ENCODE results near the gene GHRHR.
A peak's percentile ranks its signal among the peaks of the same experiment; 100 is the strongest.

GHRHR gene

DNA sequence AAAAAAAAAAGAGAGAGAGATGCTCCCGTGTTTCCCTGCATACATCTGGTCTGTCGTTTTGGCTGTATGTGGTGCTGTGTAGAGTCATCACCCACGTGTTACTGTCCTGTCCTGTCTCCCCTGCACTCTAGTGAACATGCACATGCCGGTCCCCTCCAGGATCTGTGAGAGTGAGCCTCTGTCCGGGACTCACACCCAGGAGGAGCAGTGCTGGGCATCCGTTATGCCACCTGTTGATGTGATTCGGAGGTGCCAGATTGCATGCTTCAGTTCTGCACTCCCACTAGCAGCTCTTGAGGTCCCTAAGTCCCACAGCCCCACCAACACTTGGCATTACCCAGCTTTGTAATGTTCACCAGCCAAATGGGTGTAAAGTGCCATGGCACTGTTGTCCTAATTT, 16.4 kb downstream of the GHRHR start:
- no peak overlapping the region for H3K4me3 ChIP-seq

DNA sequence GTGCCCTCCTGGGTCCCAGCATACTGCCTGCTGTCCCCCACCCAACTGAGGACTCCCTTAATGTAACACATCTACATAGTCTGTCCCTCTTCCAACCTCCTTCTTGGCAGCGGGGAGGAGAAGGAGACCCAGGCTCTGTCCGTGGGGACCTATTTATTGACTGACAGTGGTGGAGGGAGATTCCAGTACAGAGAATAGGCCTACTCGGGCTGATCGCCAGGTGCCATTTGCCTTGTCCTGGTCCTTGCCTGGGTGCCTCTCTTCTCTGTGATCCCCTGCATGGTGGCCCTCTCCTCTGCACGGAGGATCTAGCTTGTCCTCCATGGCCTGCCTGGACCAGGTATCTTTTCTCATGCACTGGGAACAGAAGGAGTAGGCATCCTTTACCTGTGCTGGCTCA, 17.0 kb downstream of the GHRHR start:
- Histone ChIP-seq H3K27ac (no peak overlapping the region), H3K4me3 (no peak overlapping the region)

More for the DNA sequence above, 16.4 kb downstream of the GHRHR start:
- H3K27ac ChIP-seq = no peak overlapping the region

DNA sequence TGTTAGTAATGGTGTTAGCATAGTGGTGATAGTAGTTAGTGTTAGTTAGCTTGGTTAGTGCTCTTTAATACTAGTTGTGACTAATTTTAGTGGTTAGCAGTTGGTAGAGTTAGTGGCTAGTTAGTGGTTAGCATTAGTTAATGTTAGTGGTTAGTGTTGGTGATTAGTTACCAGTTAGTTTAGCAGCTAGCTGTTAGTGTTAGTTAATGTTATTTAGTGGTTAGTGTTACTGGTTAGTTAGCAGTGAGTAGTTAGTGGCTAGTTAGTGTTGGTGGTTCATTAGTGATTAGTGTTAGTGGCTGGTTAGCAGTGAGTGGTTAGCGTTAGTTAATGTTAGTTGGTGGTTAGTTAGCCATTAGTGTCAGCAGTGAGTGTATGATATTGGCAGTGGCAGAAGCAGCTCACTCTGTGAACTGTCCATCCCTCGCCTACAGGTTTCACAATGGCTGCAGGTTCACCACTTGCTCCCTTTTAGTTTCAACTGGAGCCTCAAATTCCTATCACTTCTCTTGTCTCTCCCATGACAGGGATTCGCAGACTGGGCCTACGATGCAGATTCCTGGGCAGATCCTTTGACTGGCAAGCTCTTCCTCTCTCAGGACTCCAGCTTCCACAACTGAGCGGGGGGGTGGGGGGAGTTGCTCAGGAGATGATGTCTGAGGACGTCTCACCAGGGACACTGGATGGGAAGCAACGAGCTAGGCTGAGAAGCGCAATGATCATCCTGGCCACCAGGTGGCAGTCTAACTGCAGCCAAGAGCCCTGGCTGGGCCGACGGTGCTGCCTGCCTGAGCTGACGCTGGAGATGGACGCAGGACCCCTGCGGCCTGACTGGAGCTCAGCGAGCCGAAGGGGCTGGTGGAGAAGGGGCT, 19.5 kb downstream of the GHRHR start:
- Histone ChIP-seq H3K4me3 (no peak overlapping the region), H3K27ac (no peak overlapping the region)

DNA sequence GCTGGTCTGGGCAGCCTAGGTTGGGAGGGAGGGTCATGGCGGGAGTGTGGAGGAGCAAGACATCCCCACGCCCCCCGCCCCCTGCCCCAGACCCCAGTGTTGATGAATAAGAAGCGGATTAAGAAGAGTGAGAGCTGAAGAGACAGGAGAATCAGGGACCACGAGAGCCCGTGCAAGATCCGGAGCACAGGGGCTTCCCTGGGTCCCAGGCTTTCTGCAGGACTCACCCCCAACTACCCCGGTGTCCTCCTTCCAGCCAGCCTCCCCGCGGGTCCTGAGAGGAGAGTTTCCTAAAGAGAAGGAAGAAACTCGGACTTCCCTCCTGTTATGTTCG, 20.1 kb downstream of the GHRHR start:
- no peak overlapping the region for H3K27ac ChIP-seq

DNA sequence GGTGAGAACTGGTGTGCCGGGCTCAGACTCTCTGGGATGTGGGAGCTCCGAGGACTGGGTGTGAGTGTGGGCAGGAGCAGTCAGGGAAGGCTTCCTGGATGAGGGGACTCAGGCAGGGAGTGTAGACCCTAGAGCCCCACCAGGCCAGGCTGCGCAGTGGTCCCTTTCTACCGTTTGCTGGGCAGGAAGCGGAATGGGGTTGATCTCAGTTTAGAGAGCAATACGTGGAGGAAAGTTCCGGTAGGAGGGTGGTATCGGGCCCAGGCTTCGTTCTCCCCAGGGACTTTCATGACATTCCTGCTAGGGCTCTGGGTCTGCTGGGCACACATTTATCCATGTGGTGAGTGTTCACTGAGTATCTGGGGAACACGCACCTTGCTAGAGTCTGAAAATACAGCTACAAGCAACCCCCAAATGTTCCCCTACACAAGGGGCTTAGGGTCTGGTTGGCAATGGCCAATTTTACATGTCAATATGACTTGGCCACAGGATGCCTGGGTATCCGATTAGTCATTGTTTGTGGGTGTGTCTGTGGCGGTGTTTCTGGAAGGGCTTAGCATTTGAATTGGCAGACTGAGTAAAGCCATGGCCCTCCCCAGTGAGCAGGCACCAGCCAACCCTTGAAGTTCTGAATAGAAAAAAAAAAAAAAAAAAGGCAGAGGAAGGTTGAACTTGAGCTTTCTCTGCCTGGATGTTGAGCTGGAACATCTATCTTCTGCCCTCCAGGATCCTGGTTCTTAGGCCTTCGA, 20.8 kb downstream of the GHRHR start:
- Histone ChIP-seq H3K4me3 (no peak overlapping the region), H3K27ac (no peak overlapping the region)

More for the DNA sequence above, 20.1 kb downstream of the GHRHR start:
- no peak overlapping the region for H3K4me3 ChIP-seq

DNA sequence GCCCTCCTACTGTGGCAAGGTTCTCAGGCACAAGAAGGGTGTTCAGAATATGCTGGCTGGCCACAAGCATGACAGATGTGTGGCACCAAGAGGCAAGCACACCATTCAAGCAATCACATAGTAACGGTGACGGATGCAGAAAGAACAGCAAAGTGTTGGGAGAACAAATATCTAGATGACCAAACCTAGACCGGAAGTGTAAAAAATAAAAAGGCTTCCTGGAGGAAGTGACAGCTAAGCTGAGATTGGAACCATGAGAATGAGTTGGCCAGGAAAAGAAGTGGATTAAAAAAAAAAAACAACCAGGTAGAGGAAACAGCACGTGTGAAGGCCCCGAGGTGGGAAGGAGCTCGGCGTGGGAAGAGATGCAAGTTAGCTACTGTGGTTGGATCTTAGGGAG, 22.0 kb downstream of the GHRHR start:
- Histone ChIP-seq H3K4me3 (no peak overlapping the region), H3K27ac (no peak overlapping the region)

DNA sequence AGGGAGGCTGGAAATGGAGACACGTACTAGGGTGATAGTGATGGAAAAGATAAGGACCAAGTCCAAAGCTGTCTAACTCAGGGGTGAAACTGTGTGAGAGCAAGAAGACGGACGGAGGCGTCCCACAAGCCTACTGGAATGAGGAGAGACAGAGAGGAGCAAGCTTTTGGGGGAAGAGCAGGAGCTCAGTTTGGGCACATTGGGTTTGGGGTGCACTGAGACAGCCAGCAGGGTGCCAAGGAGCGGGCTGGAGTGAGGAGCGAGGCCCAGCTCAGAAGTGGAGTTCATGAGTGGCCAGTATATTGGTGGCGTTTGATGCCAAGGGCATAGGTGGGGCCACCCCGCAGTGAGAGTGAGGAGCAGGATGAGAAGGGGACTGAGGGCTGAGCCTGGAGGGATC, 22.6 kb downstream of the GHRHR start:
- Histone ChIP-seq H3K27ac (no peak overlapping the region), H3K4me3 (no peak overlapping the region)

DNA sequence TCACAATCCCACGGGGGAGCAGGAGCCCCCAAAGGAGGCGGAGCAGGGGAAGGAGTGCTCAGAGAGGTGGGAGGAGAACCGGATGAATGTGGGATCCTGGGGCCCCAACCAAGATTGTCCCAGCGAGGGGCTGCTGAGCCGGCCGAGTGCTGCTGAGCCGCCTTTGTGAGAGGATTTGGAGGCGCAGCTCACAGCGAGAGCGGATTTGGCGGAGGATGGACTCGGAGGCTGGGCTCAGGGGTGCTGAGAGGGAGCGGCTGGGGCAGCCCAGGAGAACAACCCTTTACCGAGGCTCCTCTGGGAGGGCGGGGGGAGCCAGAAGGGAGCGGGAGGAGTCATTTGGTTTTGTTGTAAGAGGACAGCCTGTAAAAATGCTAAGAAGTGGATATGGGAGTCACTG, 23.0 kb downstream of the GHRHR start:
- Histone ChIP-seq H3K27ac (no peak overlapping the region), H3K4me3 (no peak overlapping the region)

DNA sequence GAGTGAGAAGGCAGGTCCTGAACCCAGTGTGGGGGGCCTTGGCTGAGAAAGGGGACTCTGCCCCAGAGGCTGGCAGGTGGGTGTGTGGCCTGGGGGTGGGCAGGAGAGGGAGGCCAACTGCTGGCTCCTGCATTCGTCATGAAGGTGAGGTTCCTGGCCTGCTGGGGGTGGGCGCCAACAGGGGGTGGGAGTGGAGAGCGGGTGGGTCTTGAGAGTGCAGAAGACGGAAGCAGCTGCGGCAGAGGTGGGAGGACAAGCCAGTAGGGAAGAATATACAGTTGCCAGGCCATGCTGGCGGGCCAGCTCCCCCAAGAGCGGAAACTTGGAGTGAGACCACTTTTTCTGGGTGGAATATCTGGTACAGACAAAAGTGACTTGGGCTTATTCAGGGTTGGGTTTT, 23.4 kb downstream of the GHRHR start:
- H3K27ac ChIP-seq = no peak overlapping the region
- H3K4me3 ChIP-seq = no peak overlapping the region

DNA sequence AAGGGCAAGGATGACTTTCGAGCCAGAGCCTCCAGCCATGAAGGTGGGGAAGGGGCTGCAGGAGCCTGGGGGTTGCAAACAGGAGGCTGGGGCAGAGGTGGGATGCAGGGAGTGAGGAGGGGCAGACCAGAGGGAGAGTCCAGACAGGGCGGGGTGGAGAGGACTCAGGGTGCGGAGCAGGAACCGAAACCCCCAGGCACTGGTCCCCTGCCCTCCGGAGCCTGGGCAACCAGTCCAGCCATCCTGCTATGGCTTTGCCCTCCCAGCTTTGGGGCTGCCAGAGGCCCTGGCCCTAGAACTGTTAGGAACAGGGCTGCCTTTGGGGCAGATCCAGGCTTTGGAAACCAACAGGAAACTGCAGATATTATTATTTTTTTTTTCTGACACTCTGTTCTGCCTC, 24.2 kb downstream of the GHRHR start:
- Histone ChIP-seq H3K4me3 (no peak overlapping the region), H3K27ac (peak overlapping the region in 1 of 21 experiments; percentile 18)

DNA sequence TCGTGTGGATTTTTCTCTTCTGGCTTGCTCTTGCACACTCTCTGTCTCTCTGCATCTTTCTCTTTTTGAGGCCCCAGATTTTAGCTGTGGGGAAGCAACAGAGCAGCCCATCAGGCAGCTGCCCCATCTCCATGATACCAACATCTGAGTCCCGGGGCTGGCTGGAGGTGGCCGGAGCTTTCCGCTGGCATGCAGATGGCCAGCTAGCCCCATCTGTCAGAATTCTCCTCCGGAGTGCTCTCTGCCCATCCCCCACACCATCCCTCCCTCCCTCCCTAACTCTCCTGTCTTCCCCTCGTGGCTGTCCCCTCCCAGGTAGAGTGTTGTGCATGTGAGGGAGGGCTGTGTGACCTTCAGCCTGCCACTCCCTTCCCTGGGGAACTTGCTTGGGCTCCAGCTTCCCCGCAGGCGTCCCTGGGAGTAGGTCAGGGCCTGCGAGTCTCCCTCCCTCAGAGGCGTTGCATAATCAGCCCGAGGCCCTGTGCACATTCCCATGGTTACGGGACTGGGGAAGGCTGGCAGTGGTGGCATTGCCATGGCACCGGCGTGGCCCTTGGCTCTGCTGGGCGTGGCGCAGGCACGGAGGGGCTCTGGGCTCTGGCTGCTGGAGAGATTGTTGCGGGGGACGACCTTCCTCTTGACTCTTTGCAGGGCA, 24.7 kb downstream of the GHRHR start:
- H3K27ac ChIP-seq = peak overlapping the region in 2 of 21 experiments; percentile 12 to 18
- H3K4me3 ChIP-seq = no peak overlapping the region

DNA sequence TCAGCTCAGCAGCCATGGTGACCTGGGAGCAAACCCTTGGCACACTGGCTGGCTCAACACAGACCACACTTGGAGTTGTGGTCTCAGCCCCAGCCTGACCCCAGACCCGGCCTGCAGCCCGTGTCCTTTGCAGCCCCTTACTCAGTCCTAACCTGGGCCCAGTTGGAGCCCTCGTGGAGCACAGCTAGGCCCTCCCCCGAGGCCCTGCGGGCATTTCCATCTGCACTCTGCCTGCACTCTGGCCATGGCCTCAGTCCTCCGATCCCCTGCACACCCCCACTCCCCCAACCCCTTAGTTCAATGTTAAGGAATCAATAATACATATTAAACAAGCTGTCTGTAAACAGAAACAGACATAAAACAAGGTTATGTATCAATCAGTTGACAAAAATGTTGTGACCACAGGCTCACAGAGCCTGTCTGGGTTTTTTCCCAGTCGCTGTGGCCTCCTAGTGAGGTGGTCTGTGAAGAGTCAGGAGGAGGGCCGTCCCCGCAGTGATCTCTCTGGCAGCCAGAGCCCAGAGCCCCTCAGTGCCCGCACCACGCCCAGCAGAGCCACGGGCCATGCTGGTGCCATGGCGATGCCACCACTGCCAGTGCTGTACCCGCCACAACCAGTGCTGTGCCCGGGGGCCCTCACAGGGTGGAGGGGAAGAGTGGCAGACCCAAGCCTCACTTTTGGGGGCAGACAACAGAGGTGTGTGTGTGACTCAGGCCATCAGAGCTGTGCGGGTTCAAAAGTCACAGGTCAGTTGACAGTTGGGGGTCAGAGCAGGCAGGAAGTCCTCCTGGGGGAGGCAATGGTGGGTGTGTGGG, 25.5 kb downstream of the GHRHR start:
- Histone ChIP-seq H3K4me3 (no peak overlapping the region), H3K27ac (no peak overlapping the region)

DNA sequence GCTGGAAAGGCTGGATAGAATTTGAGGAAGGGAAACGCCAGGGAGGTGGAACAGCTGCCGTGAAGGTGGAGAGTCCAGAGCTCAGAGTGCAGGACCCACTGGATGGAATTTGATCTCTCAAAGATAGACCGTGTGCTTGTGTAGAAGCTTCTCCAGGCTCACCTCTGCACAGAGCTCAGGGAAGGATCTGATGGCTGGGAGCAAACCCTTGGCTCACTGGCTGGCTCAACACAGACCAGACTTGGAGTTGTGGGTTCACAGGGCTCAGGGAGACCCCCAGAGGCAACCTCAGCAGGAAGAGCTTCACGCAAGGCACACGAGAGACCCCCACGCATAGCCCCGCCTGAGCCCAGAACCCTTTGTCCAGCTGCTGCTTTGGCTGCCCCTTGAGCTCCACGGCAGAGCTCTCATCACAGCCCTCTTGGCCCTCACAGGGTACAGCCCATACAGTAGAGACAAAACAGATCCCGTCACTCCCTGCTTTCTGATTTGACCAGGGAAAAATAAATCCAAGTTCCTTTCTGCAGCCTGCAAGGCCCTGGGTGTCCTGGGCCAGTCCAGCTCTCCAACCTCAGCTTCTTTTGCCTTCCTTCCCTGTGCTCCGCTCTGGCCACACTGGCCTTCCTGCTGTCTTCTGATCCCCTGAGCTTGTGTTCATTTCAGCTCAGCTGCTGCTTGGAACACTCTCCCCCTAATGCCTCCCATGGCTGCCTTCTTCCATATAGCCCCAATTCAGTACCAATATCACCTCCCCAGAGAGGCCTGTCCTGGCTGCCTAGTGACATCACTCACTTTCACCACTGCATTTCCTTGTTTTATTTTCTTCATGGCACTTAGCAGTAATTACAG, 26.3 kb downstream of the GHRHR start:
- Histone ChIP-seq H3K4me3 (no peak overlapping the region), H3K27ac (no peak overlapping the region)

DNA sequence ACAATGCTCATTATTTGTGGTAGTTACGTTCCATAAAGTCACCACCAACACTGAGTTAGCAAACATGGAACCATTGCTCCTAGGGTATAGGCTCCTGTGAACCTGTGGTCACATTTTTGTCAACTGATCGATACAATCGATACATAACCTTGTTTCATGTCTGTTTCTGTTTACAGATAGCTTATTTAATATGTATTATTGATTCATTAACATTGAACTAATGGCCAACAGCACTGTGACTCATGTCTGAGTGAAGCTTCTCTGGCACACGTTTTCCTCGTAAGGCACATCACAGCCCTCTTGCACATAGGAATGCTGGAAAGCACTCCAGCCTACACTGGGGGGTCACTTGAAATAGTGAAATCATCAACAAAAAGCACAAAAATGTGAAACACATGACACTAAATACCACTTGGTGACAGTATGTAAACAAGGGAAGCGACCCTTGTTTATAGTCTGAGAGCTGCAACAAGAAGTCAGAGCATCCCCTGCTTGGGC, 27.0 kb downstream of the GHRHR start:
- Histone ChIP-seq H3K4me3 (no peak overlapping the region), H3K27ac (no peak overlapping the region)

DNA sequence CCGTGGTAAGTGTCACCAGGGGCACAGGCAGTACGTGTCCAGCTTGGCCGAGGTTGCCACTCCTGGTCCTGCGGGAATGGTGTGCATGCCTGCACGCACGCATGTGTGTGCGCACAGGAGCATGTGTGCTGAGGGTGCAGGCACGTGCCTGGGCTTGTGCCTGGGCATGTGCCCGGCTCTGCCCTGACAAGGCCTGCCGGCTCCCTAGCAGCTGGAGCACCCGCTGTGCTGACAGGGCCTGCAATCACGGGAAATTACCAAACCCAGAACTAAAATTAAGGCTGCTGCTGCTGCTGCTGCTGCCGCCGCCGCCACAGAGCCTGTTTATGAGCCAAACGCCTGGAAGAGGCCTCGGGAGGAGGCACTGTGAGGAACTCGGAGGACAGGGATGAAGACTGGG, 28.7 kb downstream of the GHRHR start:
- H3K4me3 ChIP-seq = no peak overlapping the region
- peak overlapping the region in 5 of 21 experiments; percentile 11 to 54 (median 15) for H3K27ac ChIP-seq

DNA sequence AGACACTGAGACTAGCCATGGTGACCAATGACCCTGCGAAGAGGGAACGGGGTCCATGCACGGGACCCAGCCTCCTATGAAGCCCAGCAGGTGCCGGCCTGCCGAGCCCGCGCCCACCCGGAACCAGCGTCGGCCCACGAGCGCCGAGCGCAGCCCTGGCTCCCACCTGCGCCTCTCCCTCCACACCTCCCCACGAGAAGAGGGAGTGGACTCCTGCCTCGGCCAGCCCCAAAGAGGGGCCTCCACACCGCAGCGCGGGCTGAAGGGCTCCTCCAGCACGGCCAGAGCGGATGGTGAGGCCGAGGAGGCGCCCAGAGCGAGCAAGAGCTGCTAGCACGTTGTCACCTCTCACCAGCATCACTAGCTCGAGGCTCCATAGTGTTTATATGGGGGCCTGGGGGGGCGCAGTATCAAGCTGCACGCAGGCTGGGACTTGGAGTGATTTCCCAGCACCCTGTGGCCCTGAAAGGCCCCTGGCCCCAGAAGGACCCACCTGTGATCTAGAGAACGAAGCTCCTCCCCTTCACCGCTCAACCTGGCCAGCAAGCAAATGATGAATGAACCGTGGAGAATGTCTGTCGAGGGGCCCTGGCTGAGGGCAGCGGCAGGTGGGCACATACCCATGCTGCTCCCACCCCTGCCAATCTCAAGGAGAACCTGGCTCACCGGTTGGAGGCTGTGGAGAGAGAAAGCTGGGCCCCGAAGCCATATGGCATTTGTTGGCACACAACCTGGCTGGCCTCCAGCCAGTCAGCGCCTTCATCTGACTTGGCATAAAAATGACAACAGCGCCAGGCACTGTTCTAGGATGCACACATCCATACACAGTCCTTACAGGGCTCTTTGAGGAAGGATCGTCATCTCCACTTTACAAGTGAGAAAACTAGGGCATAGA, 30.7 kb downstream of the GHRHR start:
- H3K27ac ChIP-seq = no peak overlapping the region
- no peak overlapping the region for H3K4me3 ChIP-seq

DNA sequence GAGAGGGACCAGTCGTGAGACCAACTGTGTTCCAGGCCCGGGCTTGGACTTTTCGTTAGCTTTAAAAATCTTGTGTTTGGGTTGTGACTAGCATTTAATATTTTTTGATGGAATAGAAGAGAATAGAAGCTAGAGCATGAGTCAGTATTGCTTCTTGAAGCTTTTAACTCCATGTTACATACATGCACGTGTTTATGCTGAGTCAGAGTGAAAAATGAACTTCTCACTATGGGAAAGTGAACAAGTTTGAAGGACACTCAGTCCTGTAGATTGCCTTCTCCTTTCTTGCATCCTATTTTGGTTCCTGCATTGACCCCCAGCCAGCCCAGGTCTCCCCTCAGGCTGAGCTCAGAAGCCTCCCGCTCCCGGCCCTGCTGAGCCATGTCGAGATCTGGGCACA, 31.8 kb downstream of the GHRHR start:
- H3K27ac ChIP-seq = peak overlapping the region in 1 of 21 experiments; percentile 42

DNA sequence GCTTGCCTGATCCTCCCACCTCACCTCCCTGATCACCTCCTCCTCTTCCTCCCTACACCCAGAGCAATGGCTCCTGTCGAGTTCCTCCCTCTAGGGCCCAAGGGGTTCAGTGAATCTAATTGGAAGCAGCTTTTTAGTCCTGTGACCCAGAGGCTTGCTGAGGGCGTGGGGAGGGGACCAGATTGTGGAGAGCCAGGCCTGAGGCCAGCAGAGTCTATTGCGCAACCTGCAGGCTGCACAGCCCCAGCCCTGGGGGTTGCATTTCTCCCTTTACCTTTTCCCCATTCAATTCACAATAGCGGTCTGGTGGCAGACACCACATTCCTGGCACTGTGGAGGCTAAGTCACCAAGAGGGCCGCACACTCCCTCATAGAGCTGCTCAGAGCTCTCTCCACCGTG, 32.5 kb downstream of the GHRHR start:
- Histone ChIP-seq H3K27ac (peak overlapping the region in 1 of 21 experiments; percentile 42), H3K4me3 (no peak overlapping the region)

More for the DNA sequence above, 31.8 kb downstream of the GHRHR start:
- no peak overlapping the region for H3K4me3 ChIP-seq
